ENCODE data around the gene UPF1. TPM values are rescaled to one million over a fixed set of nuclear protein-coding genes. Genes with fewer than 3 reads are reported as not detected.
"Not testable (repeated sequence)": the region's sequence is repeated elsewhere in the genome, so short reads cannot be mapped to it uniquely, and the experiment has no call there.

The UPF1 gene
- total and polyA plus RNA-seq, 10 donors = 31.2 to 161 (median 84.4) TPM

DNA sequence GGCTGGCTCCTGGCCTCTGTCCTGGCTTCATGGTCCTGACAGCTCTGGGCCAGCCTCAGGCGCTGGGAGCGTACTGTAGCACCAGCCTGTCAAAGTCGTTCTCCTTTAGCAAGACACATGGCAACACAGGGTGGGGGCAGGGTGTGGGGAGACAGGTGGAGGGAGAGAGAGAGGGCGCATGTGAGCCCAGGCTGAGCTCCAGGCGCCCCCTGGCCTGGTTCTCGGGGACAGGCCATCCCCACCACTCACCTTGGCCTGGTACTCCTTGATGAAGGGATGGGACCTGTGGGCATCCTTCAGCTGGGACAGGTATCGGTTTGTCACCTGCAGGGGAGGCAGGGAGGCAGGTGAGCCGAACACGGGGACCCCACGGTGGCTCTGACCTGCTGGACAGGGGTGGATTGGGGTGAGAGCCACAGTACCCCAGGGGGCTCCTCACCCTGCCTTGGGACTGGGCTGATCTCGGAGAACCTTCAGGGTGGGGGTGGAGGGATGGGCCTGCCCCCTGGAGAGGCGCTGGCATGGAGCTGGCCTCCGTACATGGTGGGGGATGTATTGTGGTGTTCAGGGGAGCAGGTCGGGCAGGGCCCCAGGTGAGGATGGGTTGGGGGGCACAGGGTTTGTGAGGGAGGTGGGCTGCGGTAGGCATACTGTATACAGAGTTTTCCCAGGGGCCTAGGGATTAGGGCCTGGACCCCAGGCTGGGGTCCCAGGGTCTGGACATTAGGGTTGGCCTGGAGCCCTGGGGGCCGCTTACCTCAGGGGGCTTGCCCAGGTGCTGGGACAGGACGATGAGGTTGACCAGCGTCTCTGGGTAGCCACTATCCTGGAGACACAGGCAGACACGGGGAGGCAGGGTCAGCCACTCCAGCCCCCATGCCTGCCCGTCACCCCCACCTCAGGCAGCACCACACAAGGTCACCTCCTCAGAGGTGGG, 68.1 kb downstream of the UPF1 start:
- Histone ChIP-seq H3K4me3 (no peak overlapping the region), H3K27ac (no peak overlapping the region), H3K9me3 (no peaks in the 10 kb centered on the region), H3K4me1 (peaks cover 6 to 22% (median 15%) of the 10 kb centered on the region in 6 donors), H3K36me3 (peaks cover 0 to 67% (median 52%) of the 10 kb centered on the region in 6 donors), H3K27me3 (replicated peaks in 1 of 7) (peaks cover 0 to 25% (median 19%) of the 10 kb centered on the region in 7 donors)
- intact Hi-C loops (cut with DNase I; ENCODE audit: low total_unique reads) = no loop called here
- WGBS, 5 donors = 91 to 96% (median 93%) methylated on average over 12 to 20 of the region's 20 CpGs
- no peak for TF ChIP-seq POLR2AphosphoS5 (IDR thresholded peaks at IDR 0.05)
- no peak for TF ChIP-seq POLR2A (IDR thresholded peaks at IDR 0.05)
- TF ChIP-seq, protein P1, sequence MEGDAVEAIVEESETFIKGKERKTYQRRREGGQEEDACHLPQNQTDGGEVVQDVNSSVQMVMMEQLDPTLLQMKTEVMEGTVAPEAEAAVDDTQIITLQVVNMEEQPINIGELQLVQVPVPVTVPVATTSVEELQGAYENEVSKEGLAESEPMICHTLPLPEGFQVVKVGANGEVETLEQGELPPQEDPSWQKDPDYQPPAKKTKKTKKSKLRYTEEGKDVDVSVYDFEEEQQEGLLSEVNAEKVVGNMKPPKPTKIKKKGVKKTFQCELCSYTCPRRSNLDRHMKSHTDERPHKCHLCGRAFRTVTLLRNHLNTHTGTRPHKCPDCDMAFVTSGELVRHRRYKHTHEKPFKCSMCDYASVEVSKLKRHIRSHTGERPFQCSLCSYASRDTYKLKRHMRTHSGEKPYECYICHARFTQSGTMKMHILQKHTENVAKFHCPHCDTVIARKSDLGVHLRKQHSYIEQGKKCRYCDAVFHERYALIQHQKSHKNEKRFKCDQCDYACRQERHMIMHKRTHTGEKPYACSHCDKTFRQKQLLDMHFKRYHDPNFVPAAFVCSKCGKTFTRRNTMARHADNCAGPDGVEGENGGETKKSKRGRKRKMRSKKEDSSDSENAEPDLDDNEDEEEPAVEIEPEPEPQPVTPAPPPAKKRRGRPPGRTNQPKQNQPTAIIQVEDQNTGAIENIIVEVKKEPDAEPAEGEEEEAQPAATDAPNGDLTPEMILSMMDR (IDR thresholded peaks at IDR 0.05 in 8 of 11, conservative IDR thresholded peaks at IDR 0.05 in 3 of 11) = no peak
- peak; percentile 53 for DNase-seq

DNA sequence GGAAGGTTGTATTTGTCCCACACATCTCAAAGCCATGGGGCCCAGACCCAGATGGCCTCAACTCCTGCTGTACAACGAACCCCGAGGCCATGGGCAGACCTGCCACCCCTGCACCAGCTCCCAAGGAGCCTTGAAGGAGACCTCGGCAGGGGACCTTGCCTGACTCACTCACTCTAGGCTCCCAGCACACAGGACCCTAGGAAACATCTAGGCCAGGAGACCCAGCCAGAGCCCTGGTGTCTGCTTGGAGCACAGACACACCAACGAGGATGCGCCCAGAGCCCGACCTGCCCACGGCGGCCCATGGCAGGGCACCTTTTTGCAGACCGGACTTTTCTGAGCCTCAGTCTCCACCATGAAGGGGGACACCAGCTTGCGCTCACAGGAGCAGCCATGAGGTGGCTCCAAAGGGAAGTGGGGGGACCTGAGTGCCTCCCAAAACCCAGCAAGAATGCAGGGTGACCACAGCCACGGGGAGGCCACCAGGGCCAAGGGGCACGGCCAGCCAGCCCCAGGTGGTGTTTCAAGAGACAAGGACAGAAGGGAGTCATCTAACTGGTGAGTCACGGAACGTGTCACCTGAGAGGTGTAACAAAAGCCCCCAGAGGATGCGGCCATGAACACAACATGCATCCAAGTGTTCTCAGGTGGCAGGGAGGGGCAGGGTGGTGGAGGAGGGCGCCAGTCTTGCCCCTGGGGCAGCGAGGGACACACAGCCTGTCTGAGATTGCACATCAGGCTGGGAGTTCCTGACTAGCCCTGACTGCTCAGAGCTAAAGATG, 69.1 kb downstream of the UPF1 start:
- Histone ChIP-seq H3K4me1 (peaks cover 0 to 14% (median 7%) of the 10 kb centered on the region in 6 donors), H3K9me3 (no peaks in the 10 kb centered on the region), H3K4me3 (no peak overlapping the region), H3K36me3 (peaks cover 0 to 77% (median 62%) of the 10 kb centered on the region in 6 donors), H3K27me3 (replicated peaks in 1 of 7) (peaks cover 0 to 16% (median 10%) of the 10 kb centered on the region in 7 donors), H3K27ac (no peak overlapping the region)
- TF ChIP-seq POLR2AphosphoS5 (IDR thresholded peaks at IDR 0.05) (peak in 1 of 3 donors; percentile 16), POLR2A (IDR thresholded peaks at IDR 0.05) (no peak)
- TF ChIP-seq, protein P1 (IDR thresholded peaks at IDR 0.05 in 8 of 11, conservative IDR thresholded peaks at IDR 0.05 in 3 of 11) = no peak
- intact Hi-C loops (cut with DNase I; ENCODE audit: low total_unique reads) = no loop called here
- no peak for DNase-seq
- 90 to 97% (median 94%) methylated on average over 9 to 17 of the region's 17 CpGs for WGBS, 5 donors

DNA sequence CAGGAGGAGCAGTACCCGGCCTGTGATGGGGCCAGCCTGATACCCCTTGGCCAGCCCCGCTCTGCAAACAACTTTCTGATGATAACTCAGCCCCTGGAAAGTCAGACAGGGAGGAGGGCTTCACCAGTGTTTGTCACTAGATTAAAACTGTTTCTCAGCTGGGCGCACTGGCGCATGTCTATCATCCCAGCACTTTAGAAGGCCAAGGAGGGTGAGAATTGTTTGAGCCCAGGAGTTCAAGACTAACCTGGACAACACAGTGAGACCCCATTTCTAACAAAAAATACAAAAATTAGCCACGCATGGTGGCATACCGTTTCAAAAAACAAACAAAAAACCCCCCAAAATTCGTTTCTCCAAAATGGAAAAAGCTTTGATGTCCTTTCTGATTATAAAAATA, 69.7 kb downstream of the UPF1 start:
- Histone ChIP-seq H3K9me3 (no peaks in the 10 kb centered on the region), H3K4me1 (peaks cover 0 to 10% (median 3%) of the 10 kb centered on the region in 6 donors), H3K27me3 (replicated peaks in 1 of 7) (peaks cover 0 to 12% (median 6%) of the 10 kb centered on the region in 7 donors), H3K27ac (no peak overlapping the region), H3K36me3 (peaks cover 0 to 83% (median 68%) of the 10 kb centered on the region in 6 donors), H3K4me3 (no peak overlapping the region)
- TF ChIP-seq, protein P1 (IDR thresholded peaks at IDR 0.05 in 8 of 11, conservative IDR thresholded peaks at IDR 0.05 in 3 of 11) = no peak
- TF ChIP-seq POLR2A (IDR thresholded peaks at IDR 0.05) (no peak), POLR2AphosphoS5 (IDR thresholded peaks at IDR 0.05) (no peak)
- WGBS, 5 donors = 86 to 96% (median 92%) methylated on average over 7 of the region's 7 CpGs
- DNase-seq = no peak
- intact Hi-C loops (cut with DNase I; ENCODE audit: low total_unique reads) = no loop called here

DNA sequence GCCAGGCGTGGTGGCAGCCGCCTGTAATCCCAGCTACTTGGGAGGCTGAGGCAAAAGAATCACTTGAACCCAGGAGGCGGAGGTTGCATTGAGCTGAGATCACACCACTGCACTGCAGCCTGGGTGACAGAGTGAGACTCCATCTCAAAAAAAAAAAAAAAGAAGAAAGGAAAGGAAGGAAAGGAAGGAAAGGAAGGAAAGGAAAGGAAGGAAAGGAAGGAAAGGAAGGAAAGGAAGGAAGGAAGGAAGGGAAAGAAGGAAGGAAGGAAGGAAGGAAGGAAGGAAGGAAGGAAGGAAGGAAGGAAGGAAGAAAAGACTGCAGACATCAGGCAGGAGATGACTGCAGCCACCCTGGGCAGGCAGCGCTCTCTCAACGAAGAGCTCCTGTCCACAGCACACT, 70.8 kb downstream of the UPF1 start:
- H3K27me3 ChIP-seq (replicated peaks in 1 of 7); H3K27ac ChIP-seq; H3K9me3 ChIP-seq; DNase-seq; intact Hi-C loops (cut with DNase I; ENCODE audit: low total_unique reads); H3K4me3 ChIP-seq; H3K4me1 ChIP-seq: not testable (repeated sequence)
- peaks cover 0 to 93% (median 78%) of the 10 kb centered on the region in 6 donors for H3K36me3 ChIP-seq
- 95 to 98% (median 97%) methylated on average over 5 of the region's 5 CpGs for WGBS, 5 donors

All from spleen (tissue), 11 donors.